HG02943 (cell line): ENCODE measurements around the gene DNM1L.

Source experiments
- ATAC-seq: cut with Tn5 transposase; IDR thresholded peaks from one replicate; pipeline ENCODE4 v1.9.1; 2021; ENCODE audit warnings: mild to moderate bottlenecking, low read depth, moderate library complexity; ENCODE audit not compliant: unreplicated experiment

The DNM1L gene

DNA sequence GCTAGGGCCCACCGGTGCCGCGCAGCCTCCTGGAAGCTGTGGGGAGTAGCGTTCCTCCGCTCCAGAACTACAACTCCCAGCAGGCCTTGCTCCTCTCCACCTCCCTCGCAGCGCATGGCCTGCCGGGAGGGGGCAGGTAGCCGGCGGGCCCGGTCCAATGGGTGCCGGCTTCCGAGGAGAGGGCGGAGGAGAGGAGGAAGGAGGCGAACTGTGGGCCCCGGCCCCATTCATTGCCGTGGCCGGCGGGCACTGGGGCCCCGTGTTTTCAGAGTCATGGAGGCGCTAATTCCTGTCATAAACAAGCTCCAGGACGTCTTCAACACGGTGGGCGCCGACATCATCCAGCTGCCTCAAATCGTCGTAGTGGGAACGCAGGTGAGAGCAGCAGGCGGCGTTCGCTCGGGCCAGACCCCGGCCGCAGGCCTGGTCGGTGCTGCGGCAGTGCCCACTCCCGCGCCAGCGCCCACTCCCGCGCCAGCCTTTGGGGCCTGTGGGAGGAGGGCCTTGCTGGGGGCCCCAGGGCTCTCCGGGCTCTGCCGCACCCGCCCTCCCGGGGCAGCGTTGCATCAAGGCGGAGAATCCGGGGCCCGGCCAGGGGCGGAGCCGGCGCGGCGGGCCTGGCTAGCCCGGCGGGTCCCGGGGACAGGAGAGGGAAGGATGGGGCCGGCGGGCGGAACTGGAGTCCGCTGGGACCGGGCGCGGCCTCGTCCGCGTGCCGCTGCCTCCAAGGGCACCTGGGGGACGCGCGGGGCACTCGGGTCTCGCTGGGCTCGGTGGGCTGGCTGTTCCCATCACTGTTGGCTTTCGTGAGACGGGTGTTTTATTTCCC lies at the start of gene DNM1L:
TSS of gene DNM1L (plus strand) at position 211 of the 829 bp plus-strand sequence. CDS start at position 274, 63 bp downstream.
- peak; percentile 98 for ATAC-seq

DNA sequence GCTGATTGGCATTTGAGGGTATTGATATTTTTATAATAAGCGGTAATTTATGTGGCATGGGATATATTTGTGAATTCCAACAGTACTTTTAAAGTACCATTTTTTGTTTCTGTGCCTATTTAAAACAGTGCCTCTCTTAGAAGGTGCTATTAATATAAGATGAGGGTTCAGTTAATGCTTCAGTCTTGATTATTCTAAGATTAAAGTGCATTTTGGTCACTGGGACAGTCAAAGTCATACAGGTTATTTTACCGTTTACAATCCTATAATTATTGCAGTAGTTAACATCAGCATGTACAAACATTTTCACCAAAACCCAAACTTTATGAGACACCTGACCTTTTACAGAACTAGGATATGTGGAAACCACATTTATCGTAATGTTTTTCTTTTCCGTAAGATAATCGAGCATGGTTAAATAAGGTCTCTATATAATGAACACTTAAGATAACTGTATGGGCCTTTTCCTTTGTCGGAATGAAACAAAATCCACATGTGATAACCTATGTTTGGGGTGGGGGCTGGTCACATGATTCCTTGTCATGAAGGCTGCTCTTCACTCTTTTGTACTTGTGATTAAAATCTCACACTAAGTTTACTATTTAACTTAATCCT lies 37.7 kb upstream of the DNM1L start:
- ATAC-seq = no peak

DNA sequence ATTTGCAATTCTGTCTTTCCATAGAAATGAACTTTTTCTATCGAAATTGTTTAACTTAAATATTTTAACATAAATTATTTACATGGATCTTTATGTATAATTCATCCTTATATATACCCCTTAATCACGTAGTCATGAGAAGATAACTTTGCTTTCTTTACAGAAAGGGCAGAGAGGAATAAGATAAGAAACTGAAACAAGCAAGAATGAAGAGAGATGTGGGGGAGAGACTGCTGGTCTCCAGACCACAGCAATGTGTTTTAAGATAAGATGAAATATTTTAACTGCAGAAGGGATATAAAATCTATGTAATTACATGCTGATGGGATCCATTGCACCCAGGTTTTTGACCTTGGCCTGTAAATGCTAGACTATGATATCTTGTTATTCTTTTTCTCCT lies 34.7 kb upstream of the DNM1L start:
- no peak for ATAC-seq

DNA sequence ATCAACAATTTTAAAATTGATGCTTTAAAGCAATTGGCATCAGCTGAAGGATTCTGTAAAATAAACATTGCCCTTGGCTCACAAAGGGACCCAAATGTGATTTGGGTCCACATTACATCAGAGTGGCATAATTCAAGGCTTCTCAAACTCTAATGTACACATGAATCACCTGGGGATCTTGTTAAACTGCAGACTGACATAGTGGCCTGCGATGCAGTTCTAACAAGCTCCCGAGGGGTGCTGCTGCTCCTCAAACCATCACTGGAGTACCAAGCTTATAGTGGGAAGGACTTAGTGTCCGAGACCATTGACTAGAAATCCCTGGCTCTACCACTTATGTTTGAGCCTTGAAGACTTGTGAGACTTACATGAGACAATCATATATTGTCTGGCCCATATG lies 31.8 kb upstream of the DNM1L start:
- ATAC-seq = no peak

DNA sequence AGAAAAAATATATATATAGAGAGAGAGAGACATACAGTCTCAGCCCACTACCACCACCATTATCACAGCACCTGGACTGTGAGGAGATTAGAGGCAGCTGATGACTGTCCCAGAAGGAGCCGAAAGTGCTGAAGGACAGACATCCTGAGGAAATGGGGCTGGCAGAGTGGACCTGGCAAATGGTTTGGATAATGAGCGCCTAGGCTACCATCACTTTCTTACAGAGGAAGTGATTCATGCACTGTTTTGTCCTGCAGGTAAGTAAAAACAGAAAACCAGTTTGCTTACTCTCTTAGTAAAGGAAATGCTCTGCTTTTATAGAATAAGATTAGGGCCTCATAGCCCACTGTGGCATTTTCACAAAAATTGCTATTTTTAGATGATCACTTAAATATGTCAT lies 28.6 kb upstream of the DNM1L start:
- ATAC-seq = no peak

DNA sequence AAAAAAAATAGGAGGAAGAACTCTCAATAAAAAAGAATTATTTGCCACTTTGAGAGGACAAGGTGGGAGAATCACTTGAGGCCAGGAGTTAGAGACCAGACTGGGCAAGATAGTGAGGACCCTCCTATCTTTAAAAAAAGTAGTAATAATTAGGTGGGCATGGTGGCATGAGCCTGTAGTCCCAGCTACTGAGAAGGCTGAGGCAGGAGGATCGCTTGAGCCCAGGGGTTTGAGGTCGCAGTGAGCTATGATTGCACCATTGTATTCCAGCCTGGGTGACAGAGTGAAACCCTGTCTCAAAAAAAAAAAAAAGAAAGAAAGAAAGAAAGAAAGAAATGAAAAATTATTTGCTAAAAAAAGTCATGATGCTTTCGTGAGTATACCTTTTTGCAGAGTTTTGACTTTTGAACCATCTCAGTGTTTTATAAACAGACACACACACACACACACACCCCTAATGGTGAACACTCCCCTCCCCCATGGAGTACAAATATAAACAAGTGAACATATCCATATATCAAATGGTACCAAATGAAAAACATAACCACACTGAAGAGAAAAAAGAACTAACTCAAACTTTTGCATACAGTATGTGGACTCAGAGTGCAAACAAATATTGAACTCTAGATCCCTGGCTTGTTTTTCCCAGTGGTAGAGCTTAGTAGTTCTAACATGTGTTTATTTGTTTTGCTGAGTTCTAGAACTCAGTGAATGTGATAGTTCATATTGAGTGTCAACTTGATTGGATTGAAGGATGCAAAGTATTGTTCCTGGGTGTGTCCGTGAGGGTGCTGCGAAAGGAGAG lies 27.7 kb upstream of the DNM1L start:
- ATAC-seq = no peak

DNA sequence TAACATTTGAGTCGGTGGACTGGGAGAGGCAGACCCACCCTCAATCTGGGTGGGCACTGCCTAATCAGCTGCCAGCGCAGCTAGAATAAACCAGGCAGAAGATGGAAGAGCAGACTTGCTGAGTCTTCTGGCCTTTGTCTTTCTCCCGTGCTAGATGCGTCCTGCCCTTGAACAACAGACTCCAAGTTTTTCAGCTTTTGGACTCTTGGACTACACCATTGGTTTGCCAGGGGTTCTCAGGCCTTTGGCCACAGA lies 27.2 kb upstream of the DNM1L start:
- no peak for ATAC-seq

DNA sequence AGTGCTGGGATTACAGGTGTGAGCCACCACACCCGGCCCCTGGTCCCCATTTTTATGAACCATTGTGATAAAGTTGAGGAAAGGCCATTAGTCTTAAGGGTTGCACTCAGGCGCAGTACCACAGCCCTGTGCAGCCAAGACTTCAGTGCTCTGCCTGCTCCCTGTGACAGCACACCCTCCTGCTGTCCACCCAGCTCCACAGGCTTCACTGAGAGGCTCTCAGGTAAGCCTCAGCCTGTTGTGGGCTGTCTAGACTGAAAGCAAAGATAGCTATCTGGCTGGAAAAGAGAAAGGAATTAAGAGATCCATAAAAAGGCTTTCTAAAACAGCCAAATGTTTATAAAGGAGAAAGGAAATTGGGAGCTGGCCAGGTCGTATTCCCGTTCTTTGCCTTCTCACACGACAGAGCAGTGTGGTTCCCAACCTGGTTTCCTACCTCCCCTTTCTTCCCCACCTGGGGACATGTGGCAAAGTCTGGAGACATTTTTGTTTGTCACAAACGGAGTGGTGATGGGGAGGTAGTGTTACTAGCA lies 19.1 kb upstream of the DNM1L start:
- ATAC-seq = no peak

DNA sequence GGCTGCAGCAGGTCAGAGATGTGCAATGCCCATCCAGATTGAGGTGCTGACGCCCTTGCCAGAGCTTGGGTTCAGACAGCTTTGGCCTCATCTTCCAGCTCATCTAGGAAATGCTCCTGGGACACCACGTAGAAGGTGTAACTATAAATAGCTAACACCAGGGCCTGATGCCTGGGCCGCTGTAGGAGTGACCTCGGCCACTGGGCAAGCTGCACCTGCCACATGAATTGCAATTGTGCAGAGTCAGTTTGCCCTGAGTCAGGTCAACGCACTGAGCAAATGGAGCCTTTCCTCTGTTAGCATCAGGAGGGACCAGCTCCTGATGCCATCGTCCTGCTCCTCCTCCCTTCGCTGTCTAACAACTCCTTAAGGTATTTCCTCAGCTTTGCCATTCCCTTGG lies 17.4 kb upstream of the DNM1L start:
- ATAC-seq = no peak

DNA sequence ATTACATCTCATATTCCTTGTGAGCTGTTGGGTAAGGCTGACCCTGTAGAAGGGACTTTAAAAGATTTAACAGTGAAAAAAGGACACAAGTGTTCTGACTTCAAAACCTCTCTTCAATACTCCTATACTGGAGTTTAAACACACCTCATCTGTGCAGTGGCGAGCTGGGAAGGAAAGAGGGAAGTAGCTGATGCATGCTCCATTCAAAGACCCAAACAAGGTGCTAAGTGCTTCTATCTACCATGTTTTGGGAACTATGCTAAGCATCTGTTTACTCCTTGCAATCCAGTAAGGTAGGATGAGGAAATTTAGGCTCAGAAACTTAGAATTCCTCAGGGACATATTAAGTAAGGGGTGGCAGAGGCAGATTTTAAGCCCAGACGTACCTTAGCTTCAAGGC lies 16.4 kb upstream of the DNM1L start:
- ATAC-seq = no peak

DNA sequence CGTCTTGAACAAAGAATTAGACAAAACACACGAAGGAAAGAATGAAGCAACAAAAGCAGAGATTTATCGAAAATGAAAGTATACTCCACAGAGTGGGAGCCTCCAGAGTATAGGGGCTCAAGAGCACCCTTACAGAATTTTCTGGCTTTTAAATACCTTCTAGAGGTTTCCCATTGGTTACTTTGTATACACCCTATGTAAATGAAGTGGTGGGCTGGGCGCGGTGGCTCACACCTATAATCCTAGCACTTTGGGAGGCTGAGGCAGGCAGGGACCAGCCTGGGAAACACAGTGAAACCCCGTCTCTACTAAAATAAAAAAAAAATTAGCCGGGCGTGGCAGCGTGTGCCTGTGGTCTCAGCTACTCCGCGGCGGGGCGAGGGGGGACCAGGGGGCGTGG lies 13.1 kb upstream of the DNM1L start:
- no peak for ATAC-seq

DNA sequence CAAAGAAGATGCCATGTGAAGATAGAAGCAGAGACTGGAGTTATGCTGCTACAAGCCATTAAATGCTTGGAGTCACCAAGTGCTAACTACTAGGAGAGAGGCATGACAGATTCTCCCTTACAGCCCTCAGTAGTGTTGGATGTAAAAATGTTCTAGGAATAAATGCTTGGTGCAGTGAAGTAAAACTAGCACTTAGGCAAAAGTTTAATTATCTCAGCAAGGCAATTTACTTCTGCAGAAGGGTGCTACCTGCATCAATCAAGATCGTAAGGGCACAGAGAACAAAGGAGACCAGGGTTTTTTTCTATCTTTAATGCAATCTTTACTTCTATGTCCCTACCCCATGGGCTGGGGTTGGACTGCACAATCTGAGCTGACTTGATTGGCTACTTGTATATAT lies 9.5 kb upstream of the DNM1L start:
- no peak for ATAC-seq

DNA sequence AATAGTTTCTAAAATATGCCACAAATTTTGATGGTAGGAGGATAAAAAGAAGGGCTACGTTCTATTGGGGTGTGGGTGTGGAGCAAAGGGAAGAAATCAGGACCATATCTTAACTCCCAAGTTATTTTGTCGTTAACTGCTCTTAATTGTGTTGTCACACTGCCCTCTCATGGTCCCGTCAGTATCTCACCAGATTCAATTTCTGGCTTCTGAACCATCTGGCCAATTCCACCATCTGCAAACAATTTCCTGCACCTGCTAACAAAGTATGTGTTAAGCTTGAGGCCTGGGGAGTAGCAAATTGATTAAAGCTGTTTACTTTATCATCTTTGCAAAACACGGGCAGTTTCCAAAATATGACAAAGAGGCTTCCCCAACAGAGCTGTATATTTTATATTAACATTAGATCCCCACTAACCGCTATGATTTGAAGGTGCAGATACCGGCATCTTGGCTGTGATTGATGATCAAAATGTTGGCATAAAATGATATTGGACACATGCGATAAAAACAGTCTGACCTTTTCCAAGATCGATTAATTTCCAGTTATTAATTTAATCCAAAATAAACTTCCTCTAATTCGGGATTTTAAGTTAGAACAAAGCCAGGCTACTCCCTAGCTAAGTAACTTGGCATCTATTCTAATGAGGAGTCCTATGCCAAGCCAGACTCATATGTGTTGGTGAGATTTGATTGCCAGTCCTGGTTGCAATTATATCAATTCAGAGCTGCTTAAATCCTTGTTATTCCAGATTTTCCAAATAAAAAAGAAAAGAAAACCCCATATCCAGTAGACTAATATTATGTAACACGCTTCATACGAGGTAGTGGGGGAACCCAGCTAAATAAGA lies 6.9 kb upstream of the DNM1L start:
- no peak for ATAC-seq

DNA sequence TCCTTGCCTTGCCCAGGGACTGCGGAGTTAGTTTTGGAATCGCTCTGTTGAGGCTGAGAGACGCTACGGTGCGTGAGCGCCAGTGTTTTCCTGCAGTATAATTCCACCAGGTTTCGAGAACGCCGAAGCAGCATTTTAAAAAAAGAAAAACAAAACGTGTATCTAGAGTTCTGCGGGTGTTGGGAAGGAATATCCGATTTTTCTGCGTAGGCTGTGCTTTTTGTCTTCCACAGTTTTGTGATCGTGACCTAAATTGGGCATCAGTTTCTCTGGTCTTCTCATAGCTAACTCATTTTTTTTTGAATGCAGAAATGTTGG lies 778 bp downstream of the DNM1L start:
- no peak for ATAC-seq

DNA sequence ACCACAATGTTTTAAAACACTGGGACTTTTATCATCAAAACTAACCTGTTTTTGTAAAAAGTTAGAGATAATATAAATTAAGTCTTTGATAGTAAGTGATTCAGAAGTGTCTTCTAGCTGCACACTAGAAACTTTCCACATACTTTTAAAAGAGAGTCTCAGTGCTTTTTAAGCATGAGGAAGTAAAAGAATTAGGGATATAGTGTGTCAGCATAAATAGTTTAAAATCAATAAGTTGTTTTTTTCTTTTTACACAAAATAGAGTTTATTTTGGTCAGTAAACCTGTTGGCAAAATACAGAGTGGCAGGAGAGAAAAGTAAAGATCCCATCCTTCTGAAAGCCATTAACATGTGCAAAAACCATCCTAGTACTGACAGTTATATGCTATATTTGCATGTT lies 1.7 kb downstream of the DNM1L start:
- no peak for ATAC-seq

DNA sequence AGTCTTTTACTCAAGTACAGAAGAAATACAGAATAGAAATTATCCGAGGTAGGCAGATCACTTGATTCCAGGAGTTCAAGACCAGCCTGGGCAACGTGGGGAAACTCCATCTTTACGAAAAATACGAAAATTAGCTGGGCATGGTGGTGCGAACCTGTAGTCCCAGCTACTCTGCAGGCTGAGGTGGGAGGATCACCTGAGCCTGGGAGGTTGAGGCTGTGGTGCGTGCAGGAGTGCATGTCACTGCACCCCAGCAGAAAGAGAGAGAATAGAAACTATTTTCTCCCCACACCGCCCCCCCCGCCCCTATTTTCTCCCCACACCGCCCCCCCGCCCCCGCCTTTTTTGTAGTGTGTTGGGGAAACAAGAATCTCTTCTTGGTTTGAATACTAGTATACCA lies 2.2 kb downstream of the DNM1L start:
- no peak for ATAC-seq

DNA sequence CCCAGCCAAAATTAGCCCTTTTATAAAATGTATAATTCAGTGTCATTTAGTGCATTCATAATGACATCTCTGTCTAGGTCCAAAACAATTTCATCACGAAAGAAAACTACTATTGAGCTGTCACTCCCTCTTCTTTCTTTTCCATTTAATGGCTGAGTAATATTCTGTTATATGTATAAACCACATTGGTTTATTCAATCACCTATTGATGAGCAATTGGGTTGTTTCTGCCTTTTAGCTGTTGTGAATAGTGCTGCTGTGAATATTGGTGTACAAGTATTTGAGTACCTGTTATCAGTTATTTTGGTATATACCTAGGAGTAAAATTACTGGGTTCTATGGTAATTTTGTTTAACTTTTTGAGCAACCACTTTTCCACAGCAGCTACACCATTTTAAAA lies 7.2 kb downstream of the DNM1L start:
- no peak for ATAC-seq

DNA sequence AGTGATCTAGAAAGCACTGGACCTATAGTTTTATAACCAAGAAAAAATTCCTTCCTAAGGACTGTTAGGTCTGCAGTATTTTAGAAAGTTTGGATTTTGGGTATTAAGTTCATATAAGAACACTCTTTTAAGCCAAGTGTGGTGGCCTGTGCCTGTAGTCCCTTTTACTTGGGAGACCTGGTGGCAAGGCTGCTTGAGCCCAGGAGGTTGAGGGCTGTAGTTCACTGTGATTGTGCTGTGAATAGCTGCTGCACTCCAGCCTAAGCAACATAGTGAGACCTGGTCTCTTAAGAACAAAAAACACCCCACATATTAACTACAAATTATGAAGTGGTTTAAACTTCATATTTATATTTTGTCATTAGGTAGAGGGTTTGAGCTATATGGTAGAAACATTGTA lies 9.7 kb downstream of the DNM1L start:
- no peak for ATAC-seq

DNA sequence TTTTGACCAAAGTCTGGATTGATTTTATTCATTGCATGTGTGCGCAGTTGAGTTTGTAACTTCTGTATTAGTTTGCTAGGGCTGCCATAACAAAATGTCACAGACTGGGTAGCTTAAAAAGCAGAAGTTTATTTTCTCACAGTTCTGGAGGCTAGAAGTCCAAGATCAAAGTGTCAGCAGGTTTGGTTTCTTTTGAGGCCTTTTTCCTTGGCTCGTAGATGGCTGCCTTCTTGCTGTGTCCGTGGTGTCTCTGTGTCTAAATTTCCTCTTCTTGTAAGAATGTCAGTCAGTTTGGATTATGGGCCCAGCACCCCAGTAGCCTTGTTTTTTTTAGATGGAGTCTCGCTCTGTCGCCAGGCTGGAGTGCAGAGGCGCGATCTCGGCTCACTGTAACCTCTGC lies 11.8 kb downstream of the DNM1L start:
- no peak for ATAC-seq

DNA sequence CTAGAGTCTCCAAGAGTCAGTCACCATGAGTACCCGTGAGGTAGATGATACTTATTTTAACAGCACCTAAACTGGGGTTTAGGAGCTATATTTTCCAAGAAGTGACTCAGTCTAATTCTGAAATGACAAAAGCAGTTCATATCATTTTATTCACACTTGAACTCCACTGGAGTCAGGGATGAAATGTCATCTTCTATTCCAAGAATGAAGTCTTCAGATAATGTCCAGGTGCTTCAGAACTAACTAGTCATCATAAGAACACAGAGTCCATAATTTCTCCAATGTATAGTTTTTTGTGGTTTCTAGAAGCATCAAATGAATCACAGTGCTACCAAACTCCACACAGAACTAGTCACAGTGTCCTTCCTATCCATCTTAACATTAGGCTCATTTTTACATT lies 13.3 kb downstream of the DNM1L start:
- ATAC-seq = no peak

DNA sequence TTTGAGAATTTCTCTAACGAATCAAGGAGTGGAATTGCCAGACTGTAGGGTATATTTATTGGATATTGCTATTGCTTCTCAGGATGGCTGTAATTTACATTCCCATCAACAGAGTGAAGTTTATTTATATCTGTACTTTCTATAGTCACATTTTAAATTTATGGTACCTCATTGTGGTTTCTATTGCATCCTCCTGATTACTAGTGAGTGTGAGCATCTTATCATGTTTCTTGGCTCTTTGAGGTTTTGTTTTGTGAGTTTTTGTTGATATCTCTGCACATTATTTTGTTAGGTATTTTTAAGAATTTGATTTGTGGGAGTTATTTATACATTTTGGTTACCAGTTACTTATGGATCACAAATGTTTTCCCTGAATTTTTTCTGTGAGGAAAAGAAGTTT lies 13.9 kb downstream of the DNM1L start:
- ATAC-seq = no peak
